HepG2 (cell line): ENCODE results near the gene MAML1. TPM values are rescaled to one million over a fixed set of nuclear protein-coding genes. Genes with fewer than 3 reads are reported as not detected.

Experiments
- FOSL2 ChIP-seq: sonication (generic); formaldehyde crosslinking; IDR thresholded peaks from 2 replicates; pipeline ENCODE4 v1.4.0; 2020; ENCODE audit warnings: missing genetic modification reagents
- MED1 ChIP-seq: sonication (generic); formaldehyde crosslinking; IDR thresholded peaks from 2 replicates; pipeline ENCODE4 v1.4.0; 2020; ENCODE audit warnings: missing genetic modification reagents
- MIXL1 ChIP-seq: IDR thresholded peaks from 2 replicates; pipeline ENCODE4 v1.6.1; 2016
- MXI1 ChIP-seq: IDR thresholded peaks from 3 replicates; pipeline ENCODE4 v1.6.1; 2012; ENCODE audit warnings: low read depth, low read length, inconsistent platforms, borderline replicate concordance
- PHB2 ChIP-seq: fragments of 450-650 bp; IDR thresholded peaks from 2 replicates; pipeline ENCODE4 v1.6.1; 2018; ENCODE audit not compliant: partially characterized antibody
- PHF8 ChIP-seq: sonication (generic); formaldehyde crosslinking; IDR thresholded peaks from 2 replicates; pipeline ENCODE4 v1.5.0; 2020; ENCODE audit warnings: missing genetic modification reagents
- PPARG ChIP-seq: conservative IDR thresholded peaks from 2 replicates; pipeline ENCODE4 v1.6.1; 2016; ENCODE audit warnings: missing biosample characterization, missing genetic modification reagents
- RFX3 ChIP-seq: IDR thresholded peaks from 2 replicates; pipeline ENCODE4 v1.6.1; 2016; ENCODE audit warnings: missing biosample characterization, missing genetic modification reagents
- ZBTB42 ChIP-seq: sonication (generic); formaldehyde crosslinking; IDR thresholded peaks from 2 replicates; pipeline ENCODE4 v1.5.0; 2020; ENCODE audit warnings: mild to moderate bottlenecking, missing genetic modification reagents
- ZFAT ChIP-seq: sonication (generic); formaldehyde crosslinking; conservative IDR thresholded peaks from 2 replicates; pipeline ENCODE4 v1.8.1; 2023; ENCODE audit warnings: missing genetic modification reagents, inconsistent platforms
- ZNF256 ChIP-seq: sonication (generic); formaldehyde crosslinking; conservative IDR thresholded peaks from 2 replicates; pipeline ENCODE4 v1.4.0; 2020; ENCODE audit warnings: missing genetic modification reagents
- ZNF263 ChIP-seq: sonication (generic); formaldehyde crosslinking; IDR thresholded peaks from 2 replicates; pipeline ENCODE4 v1.4.0; 2020; ENCODE audit warnings: missing genetic modification reagents
- ZNF276 ChIP-seq: sonication (generic); formaldehyde crosslinking; IDR thresholded peaks from 2 replicates; pipeline ENCODE4 v1.4.0; 2020; ENCODE audit warnings: mild to moderate bottlenecking, low read depth, missing genetic modification reagents
- ZNF292 ChIP-seq: sonication (generic); formaldehyde crosslinking; IDR thresholded peaks from 2 replicates; pipeline ENCODE4 v1.8.1; 2022; ENCODE audit warnings: mild to moderate bottlenecking, low read depth, missing genetic modification reagents, borderline replicate concordance
- ZNF350 ChIP-seq: sonication (generic); formaldehyde crosslinking; IDR thresholded peaks from 2 replicates; pipeline ENCODE4 v1.4.0; 2020; ENCODE audit warnings: mild to moderate bottlenecking, low read depth, missing genetic modification reagents, borderline replicate concordance
- ZNF446 ChIP-seq: sonication (generic); formaldehyde crosslinking; IDR thresholded peaks from 2 replicates; pipeline ENCODE4 v1.5.0; 2020; ENCODE audit warnings: mild to moderate bottlenecking, missing genetic modification reagents
- ZNF616 ChIP-seq: sonication (generic); formaldehyde crosslinking; IDR thresholded peaks from 2 replicates; pipeline ENCODE4 v1.5.0; 2020; ENCODE audit warnings: low read depth, mild to moderate bottlenecking, missing genetic modification reagents
- ZNF687 ChIP-seq: sonication (generic); formaldehyde crosslinking; IDR thresholded peaks from 2 replicates; pipeline ENCODE4 v1.5.1; 2020; ENCODE audit warnings: mild to moderate bottlenecking, missing genetic modification reagents, moderate library complexity
- ZNF703 ChIP-seq: sonication (generic); formaldehyde crosslinking; IDR thresholded peaks from 2 replicates; pipeline ENCODE4 v1.5.1; 2020; ENCODE audit warnings: missing genetic modification reagents, mild to moderate bottlenecking, moderate library complexity, borderline replicate concordance
- ZNF713 ChIP-seq: sonication (generic); formaldehyde crosslinking; IDR thresholded peaks from 2 replicates; pipeline ENCODE4 v1.4.0; 2020; ENCODE audit warnings: mild to moderate bottlenecking, missing genetic modification reagents
- polyA plus RNA-seq, 8 experiments: library from polyadenylated mRNA; depleted of rRNA in 3 of 8; stranded (reverse) in 7 of 8; unstranded in 1 of 8; fragments of >200 nt; fragmentation: Illumina TruSeq in 4 of 8; extraction: Trizol in 4 of 8; gene quantifications; 2 replicates each; pipeline versions ENCODE4 v1.2.1 to v1.2.3, GENCODE V29; 2011 to 2016; ENCODE audit warnings: low read depth in 4 of 8, missing spikeins in 1 of 8, mixed read lengths in 1 of 8; ENCODE audit not compliant: insufficient read depth in 1 of 8
- total RNA-seq, 5 experiments: library from RNA; depleted of rRNA; stranded (reverse); fragments of >200 nt; fragmentation: Illumina TruSeq; extraction: Trizol; gene quantifications; 2 replicates each; pipeline ENCODE4 v1.2.3, GENCODE V29; 2016; ENCODE audit warnings: low read depth in 1 of 5
- TF ChIP-seq, protein P1 (sequence below): sonication (generic); formaldehyde crosslinking; IDR thresholded peaks from 2 replicates; pipeline ENCODE4 v1.5.0; 2020; ENCODE audit warnings: missing genetic modification reagents, mild to moderate bottlenecking, borderline replicate concordance

The MAML1 gene
- total and polyA plus RNA-seq, 2 of the 13 experiments (the other 11 are each of a cell fraction or from before 2014, with no cell fraction given): 10.0 to 10.8 TPM

DNA sequence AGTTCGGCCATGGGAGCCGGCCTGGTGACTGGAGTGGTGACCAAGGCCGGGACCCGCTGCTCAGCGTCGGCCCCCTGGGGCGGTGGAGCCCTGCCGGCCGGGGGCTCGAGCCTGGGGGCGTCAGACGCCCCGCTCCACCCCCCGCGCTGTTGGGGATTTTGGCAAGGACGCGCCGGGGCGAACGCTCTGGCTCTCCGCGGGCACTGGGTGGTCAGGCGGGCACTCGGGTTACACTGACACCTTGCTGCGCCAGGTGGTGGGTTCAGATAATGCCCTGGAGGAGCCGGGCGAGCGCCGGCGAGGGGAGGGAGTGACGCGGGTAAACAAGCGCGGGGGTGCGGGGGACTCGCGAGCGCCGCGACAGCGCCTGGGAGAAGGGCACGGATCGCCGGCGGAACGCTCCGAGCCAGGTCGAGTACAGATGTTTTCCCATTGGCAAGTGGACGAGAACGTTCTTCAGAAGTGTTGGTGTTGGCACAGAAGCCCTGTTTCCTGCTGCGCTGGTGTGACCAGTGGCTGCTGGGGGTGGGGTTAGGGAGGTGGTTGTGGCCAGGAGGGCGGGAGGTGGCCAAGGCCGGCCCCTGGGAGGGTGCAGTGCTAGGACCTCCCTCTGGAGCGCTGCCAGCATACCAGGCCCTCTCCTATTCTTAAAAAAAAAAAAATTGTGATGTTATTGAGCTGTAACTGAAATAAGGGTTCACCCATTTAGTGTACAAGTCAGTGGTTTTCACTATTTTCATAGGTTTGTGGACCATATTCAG lies 88.9 kb downstream of the MAML1 start (continued):
- TF ChIP-seq PPARG (CRISPR knock-in tag) (no peak), MED1 (CRISPR knock-in tag) (peak; percentile 60; the same call in 1 of the 2 replicates), MIXL1 (CRISPR knock-in tag) (no peak), ZNF276 (CRISPR knock-in tag) (no peak), MXI1 (peak; percentile 54; the same call in 1 of the 3 replicates), FOSL2 (0 out of 2 replicates have a peak, but pooled peaks have one; percentile 5), PHB2 (no peak), ZBTB42 (CRISPR knock-in tag) (no peak), ZNF446 (0 out of 2 replicates have a peak, but pooled peaks have one; percentile 15), ZFAT (CRISPR knock-in tag) (no peak), PHF8 (CRISPR knock-in tag) (no peak), ZNF256 (no peak), ZNF616 (no peak), ZNF713 (CRISPR knock-in tag) (no peak), RFX3 (CRISPR knock-in tag) (no peak), ZNF703 (CRISPR knock-in tag) (peak; percentile 63; the same call in 1 of the 2 replicates), ZNF687 (CRISPR knock-in tag) (peak; percentile 70), ZNF263 (CRISPR knock-in tag) (0 out of 2 replicates have a peak, but pooled peaks have one; percentile 34), ZNF292 (CRISPR knock-in tag) (no peak), ZNF350 (CRISPR knock-in tag) (no peak)
- TF ChIP-seq, protein P1, sequence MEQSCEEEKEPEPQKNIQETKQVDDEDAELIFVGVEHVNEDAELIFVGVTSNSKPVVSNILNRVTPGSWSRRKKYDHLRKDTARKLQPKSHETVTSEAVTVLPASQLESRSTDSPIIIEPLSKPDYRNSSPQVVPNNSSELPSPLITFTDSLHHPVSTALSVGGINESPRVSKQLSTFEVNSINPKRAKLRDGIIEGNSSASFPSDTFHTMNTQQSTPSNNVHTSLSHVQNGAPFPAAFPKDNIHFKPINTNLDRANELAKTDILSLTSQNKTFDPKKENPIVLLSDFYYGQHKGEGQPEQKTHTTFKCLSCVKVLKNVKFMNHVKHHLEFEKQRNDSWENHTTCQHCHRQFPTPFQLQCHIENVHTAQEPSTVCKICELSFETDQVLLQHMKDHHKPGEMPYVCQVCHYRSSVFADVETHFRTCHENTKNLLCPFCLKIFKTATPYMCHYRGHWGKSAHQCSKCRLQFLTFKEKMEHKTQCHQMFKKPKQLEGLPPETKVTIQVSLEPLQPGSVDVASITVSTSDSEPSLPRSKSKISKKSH (CRISPR knock-in tag): 0 out of 2 replicates have a peak, but pooled peaks have one; percentile 3
